ENCODE measurements around the gene NOX3.
"Not testable (repeated sequence)": the region's sequence is repeated elsewhere in the genome, so short reads cannot be mapped to it uniquely, and the experiment has no call there.

NOX3 gene, protein sequence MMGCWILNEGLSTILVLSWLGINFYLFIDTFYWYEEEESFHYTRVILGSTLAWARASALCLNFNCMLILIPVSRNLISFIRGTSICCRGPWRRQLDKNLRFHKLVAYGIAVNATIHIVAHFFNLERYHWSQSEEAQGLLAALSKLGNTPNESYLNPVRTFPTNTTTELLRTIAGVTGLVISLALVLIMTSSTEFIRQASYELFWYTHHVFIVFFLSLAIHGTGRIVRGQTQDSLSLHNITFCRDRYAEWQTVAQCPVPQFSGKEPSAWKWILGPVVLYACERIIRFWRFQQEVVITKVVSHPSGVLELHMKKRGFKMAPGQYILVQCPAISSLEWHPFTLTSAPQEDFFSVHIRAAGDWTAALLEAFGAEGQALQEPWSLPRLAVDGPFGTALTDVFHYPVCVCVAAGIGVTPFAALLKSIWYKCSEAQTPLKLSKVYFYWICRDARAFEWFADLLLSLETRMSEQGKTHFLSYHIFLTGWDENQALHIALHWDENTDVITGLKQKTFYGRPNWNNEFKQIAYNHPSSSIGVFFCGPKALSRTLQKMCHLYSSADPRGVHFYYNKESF

DNA sequence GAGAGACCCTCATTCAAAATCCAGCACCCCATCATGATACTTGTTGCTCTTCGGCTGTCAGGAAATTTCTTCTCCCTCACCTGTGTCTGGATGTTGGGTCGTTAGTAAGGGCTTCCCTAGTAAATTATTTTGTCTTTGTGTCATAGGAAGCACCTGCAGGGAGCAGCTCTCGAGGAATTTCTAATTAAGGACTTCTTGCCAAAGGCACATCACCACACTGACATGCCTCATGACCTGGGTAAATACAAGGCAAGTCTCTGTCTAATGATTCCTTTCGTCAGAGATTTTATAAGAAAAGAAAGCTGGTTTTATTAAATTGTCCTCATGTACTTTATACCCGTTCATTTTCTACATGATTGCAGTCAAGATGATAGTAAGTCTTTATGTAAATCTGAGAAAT, at the start of gene NOX3:
Gene NOX3, minus strand, starts transcription at position 74 of the 400 bp plus-strand sequence. Its CDS starts 39 bp downstream, at position 35.
- intact Hi-C loops (cut with DNase I) = no loop called here
- DNase-seq = no peak

- intact Hi-C loops (cut with DNase I) = no loop called here
- DNase-seq = no peak
These were observed 49.4 kb upstream of the NOX3 start for GRCh38 chr6:155504848-155505607.

DNA sequence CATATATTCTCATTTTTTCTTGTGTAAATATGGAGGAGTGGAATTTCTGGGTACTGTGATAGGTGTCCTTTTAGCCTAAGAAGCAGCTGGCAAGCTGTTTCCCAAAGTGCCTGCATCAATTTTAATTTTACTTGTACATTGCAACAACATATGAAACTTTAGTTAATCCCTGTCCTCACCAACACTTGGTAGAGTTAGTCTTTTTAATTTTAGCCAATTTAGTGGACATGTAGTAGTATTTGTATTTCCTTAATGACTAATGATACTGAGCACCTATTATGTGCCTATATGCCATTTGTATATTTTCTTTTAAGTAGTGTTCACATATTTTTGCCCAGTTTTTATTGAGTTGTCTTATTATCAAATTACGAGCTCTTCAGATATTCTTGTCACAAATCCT, 46.8 kb upstream of the NOX3 start:
- intact Hi-C loops (cut with DNase I) = no loop called here
- DNase-seq = no peak

GRCh38 chr6:155499574-155499973, 43.9 kb upstream of the NOX3 start:
- no peak for DNase-seq
- intact Hi-C loops (cut with DNase I) = no loop called here

- intact Hi-C loops (cut with DNase I) = no loop called here
These were observed 42.7 kb upstream of the NOX3 start for GRCh38 chr6:155498370-155498769.

DNA sequence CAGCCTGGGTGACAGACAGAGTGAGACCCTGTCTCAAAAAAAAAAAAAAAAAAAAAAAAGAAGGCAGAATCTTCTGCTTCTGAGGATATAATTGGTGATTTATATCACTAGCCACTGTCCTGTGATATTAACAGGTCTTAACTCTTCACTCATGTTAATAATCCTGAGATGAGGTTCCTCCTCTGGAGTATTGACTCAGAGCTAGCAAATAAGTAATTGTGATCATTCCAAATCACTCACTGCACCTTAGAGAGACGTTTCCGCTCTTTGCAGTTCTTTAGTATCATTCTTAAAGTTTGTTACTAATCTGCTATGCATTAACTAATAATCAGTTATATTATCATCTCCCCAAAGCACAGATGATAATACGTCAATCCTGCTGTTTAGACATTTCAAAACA, 41.6 kb upstream of the NOX3 start:
- intact Hi-C loops (cut with DNase I) = no loop called here
- DNase-seq = no peak

More at GRCh38 chr6:155498370-155498769, 42.7 kb upstream of the NOX3 start:
- DNase-seq = no peak

- peak in 4 of 10 donors; percentile 5 to 82 (median 14) for DNase-seq
- intact Hi-C loops (cut with DNase I) = no loop called here
These were observed 39.6 kb upstream of the NOX3 start for GRCh38 chr6:155495011-155495768.

- intact Hi-C loops (cut with DNase I) = no loop called here
These were observed 38.1 kb upstream of the NOX3 start for GRCh38 chr6:155493694-155494143.

GRCh38 chr6:155493026-155493693, 37.5 kb upstream of the NOX3 start:
- no peak for DNase-seq
- intact Hi-C loops (cut with DNase I) = no loop called here

More at GRCh38 chr6:155493694-155494143, 38.1 kb upstream of the NOX3 start:
- peak in 2 of 10 donors; percentile 6 to 52 for DNase-seq

GRCh38 chr6:155492061-155492735, 36.6 kb upstream of the NOX3 start:
- intact Hi-C loops (cut with DNase I) = no loop called here
- DNase-seq = no peak

DNA sequence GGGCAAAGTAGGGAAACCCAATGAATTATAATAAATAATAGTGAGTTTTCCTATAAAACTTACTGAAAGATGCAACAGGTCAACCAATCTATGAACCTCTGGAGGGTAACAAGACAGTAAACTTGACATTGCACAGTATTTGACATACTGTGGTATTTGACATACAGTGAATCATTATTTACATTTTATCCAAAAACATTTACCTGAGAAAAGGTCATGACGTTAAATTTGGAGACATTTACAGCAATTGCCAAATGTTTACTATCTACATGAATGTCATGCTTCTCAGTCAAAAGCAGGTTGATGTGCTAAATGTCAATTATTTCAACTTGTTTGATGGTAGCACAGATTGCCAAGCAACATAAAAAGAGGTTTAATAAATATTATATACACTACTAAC, 35.8 kb upstream of the NOX3 start:
- DNase-seq = no peak
- intact Hi-C loops (cut with DNase I) = no loop called here

DNA sequence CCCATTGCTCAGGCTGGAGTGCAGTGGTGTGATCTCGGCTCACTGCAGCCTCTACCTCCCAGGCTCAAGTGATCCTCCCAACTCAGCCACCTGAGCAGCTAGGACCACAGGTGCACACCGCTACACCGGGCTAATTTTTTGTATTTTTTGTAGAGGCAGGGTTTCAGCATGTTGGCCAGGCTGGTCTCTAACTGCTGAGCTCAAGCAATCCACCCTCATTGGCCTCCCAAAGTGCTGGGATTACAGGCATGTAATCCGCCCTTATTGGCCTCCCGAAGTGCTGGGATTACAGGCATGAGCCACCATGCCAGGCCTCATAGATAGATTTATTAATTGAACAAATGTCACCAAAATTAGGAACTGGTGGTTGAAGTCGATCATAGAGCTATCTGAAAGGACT, 32.6 kb upstream of the NOX3 start:
- DNase-seq; intact Hi-C loops (cut with DNase I): not testable (repeated sequence)

DNA sequence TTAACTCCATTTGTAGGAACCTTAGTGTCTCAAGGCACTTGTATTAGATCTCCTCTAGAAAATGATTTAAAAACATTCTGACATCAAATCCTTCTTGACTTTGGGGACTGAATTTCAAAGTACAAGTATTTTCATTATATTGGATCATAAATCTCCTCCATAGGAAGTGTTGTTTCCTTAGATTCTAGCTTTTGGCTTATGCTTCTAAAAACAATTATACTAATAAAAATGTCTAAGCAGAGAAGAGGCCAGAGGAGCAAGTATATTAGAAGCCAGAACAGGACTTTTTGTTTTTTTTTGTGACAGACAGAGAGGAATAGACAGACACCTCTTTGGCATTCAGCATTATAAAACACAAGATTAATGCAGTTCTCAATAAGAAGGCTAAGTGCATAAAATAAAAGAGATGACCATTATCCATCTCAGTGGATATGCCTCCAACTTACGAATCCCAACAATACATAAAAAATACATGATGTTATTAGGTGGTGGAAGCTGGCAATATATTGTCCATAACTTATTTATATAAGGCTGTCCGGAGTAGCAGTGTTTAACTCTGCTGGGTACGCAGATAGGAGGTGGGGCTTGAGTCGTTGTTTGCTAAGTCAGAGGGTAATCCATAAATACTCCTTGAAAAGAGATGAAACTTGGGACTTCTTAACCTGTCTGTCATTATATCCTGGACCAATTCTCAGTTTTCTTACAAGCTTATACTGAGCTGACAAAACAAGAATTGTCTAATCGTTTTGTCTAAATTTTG, 31.9 kb upstream of the NOX3 start:
- DNase-seq = no peak
- intact Hi-C loops (cut with DNase I) = no loop called here

GRCh38 chr6:155486721-155487294, 31.2 kb upstream of the NOX3 start:
- intact Hi-C loops (cut with DNase I) = no loop called here
- no peak for DNase-seq

DNA sequence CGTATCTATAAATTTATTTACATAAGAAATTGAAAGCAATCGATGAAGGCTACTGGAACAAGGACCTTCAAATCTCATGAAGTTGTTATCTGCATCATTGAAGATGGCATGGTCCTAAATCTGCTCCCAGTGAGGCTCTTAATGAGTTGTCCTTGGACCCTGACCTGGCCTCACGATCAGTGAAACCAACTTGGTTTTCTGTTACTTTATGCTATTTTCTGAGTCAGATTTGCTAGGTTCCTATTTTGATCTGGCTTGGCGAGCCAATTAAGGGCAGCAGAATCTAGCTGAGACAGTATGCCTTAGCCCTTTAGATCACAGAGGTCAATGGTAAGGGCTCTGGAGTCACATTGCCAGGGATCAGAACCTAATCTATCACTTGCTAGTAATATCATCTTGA, 30.1 kb upstream of the NOX3 start:
- no peak for DNase-seq
- intact Hi-C loops (cut with DNase I) = no loop called here

DNA sequence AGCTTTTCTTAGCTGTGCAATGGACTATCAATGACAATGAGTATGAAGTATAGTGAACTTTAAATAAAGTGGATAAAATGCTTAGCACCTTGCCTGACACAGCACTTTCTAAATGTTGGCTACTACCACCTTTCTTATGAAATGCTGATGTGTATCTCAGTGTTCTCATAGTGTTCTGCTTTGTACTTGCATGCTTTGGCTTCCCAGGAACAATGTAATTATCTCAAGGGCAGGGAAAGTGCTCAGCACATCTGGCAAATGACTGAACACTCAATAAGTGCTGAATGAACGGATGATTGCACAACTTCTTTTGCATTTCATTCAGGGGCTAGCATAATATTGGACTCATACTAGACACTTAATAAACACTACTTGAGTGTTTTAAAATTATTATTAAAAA, 28.2 kb upstream of the NOX3 start:
- intact Hi-C loops (cut with DNase I) = no loop called here
- no peak for DNase-seq

GRCh38 chr6:155481215-155481614, 25.6 kb upstream of the NOX3 start:
- intact Hi-C loops (cut with DNase I) = no loop called here
- DNase-seq = no peak

GRCh38 chr6:155473741-155474140, 18.1 kb upstream of the NOX3 start:
- intact Hi-C loops (cut with DNase I) = no loop called here
- no peak for DNase-seq

All from posterior cingulate gyrus (tissue), 11 donors.